NCI-H2081 (cell line): ENCODE data around the gene ATP1A3.
"Not testable (repeated sequence)": the region's sequence is repeated elsewhere in the genome, so short reads cannot be mapped to it uniquely, and the experiment has no call there.

Experiments used
- DNase-seq, 2 experiments: peaks; one replicate each; lab custom pipeline; 2025; lab: John Stamatoyannopoulos, UW

The ATP1A3 gene

GRCh38 chr19:41947091-41947490 is 46.9 kb downstream of the ATP1A3 start:
- DNase-seq = no peak

GRCh38 chr19:41945135-41945766 is 48.8 kb downstream of the ATP1A3 start:
- no peak for DNase-seq

- DNase-seq = no peak
These were observed 49.7 kb downstream of the ATP1A3 start for GRCh38 chr19:41944336-41944735.

GRCh38 chr19:41941410-41942202 is 52.4 kb downstream of the ATP1A3 start:
- no peak for DNase-seq

GRCh38 chr19:41940731-41941409 is 53.2 kb downstream of the ATP1A3 start:
- no peak for DNase-seq

- DNase-seq = peak in 1 of 2 experiments; percentile 9
These were observed 53.9 kb downstream of the ATP1A3 start for GRCh38 chr19:41939861-41940730.

GRCh38 chr19:41939209-41939608 is 54.8 kb downstream of the ATP1A3 start:
- not testable (repeated sequence) for DNase-seq

GRCh38 chr19:41937525-41938468 is 56.2 kb downstream of the ATP1A3 start:
- DNase-seq = no peak

- no peak for DNase-seq
These were observed 57.1 kb downstream of the ATP1A3 start for GRCh38 chr19:41936961-41937360.

- no peak for DNase-seq
These were observed 57.6 kb downstream of the ATP1A3 start for GRCh38 chr19:41936416-41936850.

- DNase-seq = no peak
These were observed 58.1 kb downstream of the ATP1A3 start for GRCh38 chr19:41935760-41936415.

GRCh38 chr19:41934849-41935374 is 59.1 kb downstream of the ATP1A3 start:
- DNase-seq = peak; percentile 28 to 47

- DNase-seq = no peak
These were observed 60.2 kb downstream of the ATP1A3 start for GRCh38 chr19:41933693-41934426.

GRCh38 chr19:41932720-41933332 is 61.2 kb downstream of the ATP1A3 start:
- no peak for DNase-seq

GRCh38 chr19:41932259-41932719 is 61.7 kb downstream of the ATP1A3 start:
- no peak for DNase-seq

- DNase-seq = peak in 1 of 2 experiments; percentile 56
These were observed 63.0 kb downstream of the ATP1A3 start for GRCh38 chr19:41930926-41931592.

- no peak for DNase-seq
These were observed 63.7 kb downstream of the ATP1A3 start for GRCh38 chr19:41930322-41930722.

- no peak for DNase-seq
These were observed 64.4 kb downstream of the ATP1A3 start for GRCh38 chr19:41929536-41930071.
